ENCODE measurements around the gene EHMT1.
"Not testable (repeated sequence)": the region's sequence is repeated elsewhere in the genome, so short reads cannot be mapped to it uniquely, and the experiment has no call there.

The EHMT1 gene

DNA sequence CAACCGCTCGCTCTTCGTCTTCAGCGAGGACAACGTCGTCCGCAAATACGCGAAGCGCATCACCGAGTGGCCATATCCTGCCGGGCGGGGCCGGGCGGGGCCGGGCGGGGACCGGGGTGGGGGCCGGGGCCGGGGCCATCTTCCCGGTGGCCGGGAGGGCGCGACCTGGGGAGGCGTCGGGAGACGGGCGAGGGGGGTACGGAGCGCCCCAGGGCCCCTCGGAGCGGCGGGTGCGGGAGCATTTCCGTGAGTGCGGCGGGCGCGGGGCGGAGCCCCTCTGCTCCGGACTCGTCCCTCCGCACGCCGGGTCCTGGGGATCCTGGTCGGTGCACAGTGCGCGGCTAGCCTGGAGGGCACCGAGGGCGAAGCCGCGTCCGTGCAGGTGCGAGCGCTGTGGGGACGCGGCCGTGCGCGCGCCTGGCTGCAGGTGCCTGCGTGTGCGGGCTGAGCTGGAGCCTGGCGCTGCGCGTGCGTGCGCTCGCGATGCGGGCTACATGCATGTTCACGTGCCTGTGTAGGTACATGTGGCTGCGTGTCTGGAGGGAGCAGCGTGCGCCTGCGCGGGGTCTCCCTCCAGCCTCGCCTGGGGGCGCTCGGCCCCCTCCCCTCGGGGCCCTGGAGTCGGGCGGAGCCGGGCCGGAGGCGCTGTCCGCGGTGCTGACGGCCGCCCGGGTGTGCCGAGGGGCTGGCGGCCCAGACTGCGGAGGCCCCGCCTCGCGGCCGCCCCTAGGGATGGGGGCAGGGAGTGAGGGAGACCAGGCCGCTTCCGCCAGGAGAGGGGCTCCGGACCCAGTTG, 259.5 kb downstream of the EHMT1 start:
- DNase-seq: peak; percentile 68

DNA sequence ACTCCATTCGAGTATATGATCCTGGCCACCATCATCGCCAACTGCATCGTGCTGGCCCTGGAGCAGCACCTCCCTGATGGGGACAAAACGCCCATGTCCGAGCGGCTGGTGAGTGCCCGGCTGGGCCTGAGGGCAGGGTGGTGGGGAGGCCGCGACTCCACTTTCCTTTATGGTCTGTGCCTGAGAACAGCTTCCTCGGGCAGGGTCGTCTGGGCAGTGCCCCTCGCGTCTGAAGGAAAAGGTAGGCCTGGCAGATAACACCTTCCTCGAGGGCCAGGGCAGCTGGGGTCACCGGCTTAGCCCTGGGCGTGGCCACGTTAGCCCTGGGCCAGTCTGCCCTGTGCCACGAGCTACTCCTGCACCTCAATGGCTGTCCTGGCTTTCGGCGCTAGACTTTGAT, 260.2 kb downstream of the EHMT1 start:
- DNase-seq: no peak

DNA sequence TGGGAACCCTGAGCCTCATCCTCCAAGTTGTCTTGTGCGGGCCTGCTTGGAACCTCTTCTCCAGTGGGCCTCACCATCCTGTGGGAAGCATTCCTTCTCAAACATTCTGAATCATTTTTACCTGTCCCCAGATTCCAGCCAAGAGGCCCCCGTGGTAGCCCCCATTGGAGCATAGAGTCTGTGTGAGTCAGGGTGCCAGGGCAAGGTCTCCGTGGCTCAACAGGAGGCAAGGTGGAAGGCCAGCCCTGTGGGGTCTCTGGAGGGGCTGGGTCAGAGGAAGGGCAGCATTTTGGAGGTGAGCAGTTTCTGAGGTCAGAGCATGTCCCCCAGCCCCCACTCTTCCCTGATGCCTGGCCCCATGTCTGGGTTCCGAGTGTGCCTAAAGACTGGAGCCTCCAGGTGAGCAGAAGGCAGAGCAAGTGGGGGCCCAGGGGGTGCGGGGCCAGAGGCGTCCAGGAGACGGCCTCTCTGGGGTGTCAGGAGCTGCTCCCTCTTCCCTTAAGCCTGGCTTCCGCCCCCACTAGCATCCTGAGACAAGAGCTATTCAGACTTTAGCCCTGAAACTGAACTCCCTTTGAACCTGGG, 260.9 kb downstream of the EHMT1 start:
- no peak for DNase-seq

DNA sequence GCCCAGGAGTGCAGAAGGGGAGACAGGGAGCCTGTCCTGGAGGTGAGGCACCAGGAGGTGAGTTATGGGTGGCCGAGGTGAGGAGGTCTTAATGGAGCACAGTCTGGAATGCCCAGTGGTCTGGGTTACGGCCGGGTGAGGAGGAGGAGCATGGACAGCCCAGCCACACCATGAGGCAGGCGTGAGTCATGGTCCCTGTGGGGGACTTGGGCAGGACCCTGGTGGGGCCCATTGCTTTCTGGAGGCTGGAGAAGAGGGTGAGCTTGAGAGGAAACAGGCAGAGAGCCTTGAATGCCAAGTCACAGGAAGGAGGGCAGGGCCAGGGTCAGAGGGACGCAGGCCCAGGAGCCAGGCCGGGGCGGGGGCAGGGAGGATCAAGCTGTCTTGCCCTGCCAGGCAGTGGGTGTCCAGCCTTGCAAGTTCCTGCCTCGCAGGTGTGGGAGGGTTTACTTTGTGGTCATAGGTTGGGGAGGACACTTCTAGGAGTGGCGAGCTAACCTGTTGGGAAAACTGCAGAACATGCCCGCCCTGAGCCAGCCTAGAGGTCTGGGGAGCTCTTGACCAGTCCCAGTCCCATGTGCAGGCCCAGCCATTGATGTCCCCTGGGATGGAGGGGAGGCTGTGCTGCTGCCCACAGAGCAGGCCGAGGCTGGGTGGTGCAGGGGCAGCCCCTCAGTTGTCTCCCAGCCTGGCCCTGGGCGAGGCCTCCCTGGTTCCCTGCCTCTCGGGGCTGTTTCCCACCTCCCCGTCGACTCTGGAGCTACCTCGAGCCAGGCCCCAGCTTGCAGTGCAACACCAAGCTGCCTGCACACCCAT, 261.6 kb downstream of the EHMT1 start:
- DNase-seq: no peak

DNA sequence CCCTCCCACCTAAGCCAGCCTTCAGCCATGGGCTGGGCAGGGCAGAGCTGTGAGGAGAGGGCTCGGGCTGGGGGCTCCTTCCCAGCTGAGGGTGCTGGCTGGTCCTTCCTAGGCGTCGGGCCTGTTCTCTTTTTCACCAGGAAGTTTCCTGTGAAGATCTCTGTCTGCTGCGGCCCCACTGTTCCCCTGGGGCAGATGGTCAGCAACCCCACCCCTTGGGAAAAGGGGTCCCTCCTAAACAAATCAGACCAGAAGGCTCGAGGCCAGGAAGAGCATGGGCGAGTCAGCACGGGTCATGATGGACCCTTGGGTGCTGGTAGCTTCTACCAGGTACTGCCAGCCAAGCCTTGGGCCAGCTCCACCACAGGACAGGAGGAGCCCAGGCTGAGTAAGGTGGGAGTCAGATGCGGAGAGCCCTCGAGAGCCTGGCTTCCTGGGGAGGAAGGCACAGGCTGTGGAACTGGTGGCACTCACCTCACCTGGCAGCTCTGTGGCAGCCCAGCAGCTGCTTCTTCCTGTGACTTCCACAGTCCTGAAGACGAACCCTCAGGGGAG, 262.2 kb downstream of the EHMT1 start:
- no peak for DNase-seq

DNA sequence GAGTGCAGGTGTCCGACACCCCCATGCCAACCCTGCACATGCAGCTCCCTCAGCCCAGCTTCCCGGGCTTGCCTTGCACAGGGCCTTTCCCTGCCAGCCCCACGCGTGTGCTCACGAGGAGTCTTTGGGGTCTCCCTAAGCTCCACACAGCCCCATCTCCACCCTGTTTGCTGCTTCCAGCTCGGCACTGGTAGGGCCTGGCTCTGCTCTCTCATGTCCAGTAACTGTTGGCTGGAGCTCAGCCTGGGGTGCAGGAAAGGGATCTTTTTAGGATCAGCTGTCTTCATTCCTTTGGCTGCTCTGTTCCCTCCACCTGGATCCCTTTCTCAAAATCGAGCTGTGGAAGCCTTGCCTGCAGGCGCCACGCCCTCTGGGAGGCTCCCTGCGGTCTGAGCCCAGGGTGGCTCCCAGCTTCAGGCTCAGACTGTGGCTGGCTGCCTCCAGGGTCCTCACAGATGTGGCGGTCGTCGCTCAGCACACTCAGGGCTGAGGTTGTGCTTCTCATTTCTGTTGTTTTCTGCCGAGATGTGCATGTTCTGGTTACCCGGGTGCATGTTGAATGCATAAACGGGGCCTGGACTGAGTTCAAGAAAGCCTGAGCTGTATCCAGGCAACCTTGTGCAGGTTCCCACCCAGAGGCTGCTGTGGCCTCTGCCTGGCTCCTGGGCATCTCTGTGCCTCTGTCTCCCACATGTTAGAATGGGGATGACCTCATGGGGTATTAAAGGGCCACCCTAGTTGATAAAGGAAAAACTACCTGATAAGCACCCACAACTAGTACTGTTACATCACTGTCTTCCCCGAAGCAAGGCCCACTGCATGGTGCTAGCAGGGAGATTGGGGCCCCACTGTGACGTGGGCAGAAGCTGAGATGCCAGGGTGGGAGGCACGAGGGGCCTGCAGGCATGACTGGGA, 263.0 kb downstream of the EHMT1 start:
- no peak for DNase-seq

DNA sequence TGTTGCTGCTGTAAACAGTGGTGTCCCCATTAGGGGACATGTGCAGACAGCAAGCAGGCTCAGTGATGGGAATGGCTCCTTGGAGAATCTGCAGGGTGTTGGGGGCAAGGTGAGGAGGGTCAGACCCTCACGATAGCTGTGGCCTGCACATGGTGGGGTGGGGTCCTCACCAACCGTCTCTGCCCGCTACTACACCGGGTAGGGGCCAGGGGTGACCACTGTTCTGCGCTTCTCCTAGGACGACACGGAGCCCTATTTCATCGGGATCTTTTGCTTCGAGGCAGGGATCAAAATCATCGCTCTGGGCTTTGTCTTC, 263.7 kb downstream of the EHMT1 start:
- DNase-seq: no peak

DNA sequence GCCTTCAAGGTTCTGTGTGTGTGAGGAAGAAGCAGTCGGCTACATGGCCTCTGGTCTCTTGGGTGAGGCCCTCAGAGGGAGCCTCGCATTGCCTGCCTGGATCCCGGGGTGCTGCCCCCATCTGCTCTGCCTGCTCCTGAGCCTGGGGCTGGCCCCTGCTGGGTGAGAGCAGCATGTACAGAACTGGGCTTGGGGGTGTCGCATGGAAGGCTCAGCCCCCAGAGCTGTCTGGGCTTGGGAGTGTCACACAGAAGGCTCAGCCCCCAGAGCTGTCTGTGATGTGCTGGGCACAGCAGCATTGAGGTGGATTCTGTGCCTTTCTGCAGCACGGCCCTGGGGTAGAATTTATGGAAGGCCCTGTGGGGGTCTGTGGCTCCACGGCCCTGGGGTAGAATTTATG, 265.2 kb downstream of the EHMT1 start:
- DNase-seq: not testable (repeated sequence)

DNA sequence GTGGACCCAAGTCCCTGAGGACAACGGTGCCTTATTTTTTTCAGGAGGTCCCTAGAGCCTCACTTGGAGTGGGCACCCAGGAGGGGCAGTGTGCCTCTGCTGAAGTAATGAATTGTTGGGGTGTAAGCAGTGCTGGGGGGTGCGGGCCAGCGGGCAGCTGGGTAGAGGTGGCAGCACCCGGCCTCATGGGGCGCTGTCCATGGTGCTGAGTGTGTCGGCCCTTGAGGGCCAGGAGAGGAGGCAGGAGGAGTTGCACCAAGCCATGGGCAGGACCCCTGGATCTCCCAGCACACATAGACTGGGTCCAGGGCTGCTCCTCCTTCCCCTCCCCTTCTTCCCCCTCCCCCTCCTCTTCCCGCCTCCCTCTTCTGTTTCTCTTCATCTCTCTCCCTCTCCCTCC, 265.7 kb downstream of the EHMT1 start:
- not testable (repeated sequence) for DNase-seq

DNA sequence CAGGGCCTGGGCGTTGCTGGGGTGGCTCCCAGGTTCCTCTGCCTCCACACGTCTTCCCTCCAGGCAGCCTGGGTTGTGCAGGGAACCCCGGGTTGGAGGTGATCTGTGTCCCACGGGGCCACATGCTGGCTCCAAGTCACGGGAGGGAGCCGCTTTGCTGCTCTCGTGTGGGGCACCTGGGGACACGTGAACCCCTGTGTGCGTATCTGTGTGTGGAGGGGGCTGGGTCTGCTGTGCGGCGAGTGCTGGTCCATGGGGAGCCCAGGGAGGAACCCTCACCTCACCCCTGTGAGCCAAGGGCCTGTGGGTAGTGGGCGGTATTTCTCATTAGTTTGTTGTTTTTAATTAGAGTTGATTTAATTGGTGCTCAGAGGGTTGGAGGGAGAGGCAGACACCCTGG, 266.3 kb downstream of the EHMT1 start:
- not testable (repeated sequence) for DNase-seq
